T-cell (primary cell): ENCODE results near the gene YEATS2. TPM values are rescaled to one million over a fixed set of nuclear protein-coding genes. Genes with fewer than 3 reads are reported as not detected.
A peak's percentile ranks its signal among the peaks of the same experiment; 100 is the strongest.
"Not testable (repeated sequence)": the region's sequence is repeated elsewhere in the genome, so short reads cannot be mapped to it uniquely, and the experiment has no call there.

Experiments
- ATAC-seq, 4 experiments: fragments of 200-7000 bp in 3 of 4; fragments of 150-1000 bp in 1 of 4; cut with Tn5 transposase; replicated peaks in 1 of 4; 1 replicate in 3 of 4; 2 replicates in 1 of 4; pipeline ENCODE4 v1.10.0; 2021; ENCODE audit warnings: moderate library complexity in 3 of 4, mild to moderate bottlenecking in 2 of 4, moderate number of reproducible peaks in 1 of 4
- CTCF ChIA-PET, 2 donors: fragments of 300-600 bp; sonication (Branson Sonifier 250); formaldehyde crosslinking; loops; one replicate each; lab custom pipeline; 2022; ENCODE audit warnings: antibody characterized with exemption in 2 of 2; lab: Charles Lee
- POLR2A ChIA-PET, 2 donors: fragments of 300-600 bp; sonication (Branson Sonifier 250); formaldehyde crosslinking; loops; one replicate each; lab custom pipeline; 2022; ENCODE audit warnings: antibody characterized with exemption in 2 of 2; lab: Charles Lee
- DNase-seq, 35 experiments: peaks; one replicate each; pipeline versions ENCODE4 v3.0.0 to v3.0.0-alpha.2; 2013 to 2023
- H3K27ac ChIP-seq: one replicate; pipeline ENCODE4 v1.5.1; 2013; ENCODE audit warnings: low read length
- H3K27me3 ChIP-seq, 2 experiments: replicated peaks in 1 of 2; 1 replicate in 1 of 2; 2 replicates in 1 of 2; pipeline versions ENCODE4 v1.6.1 to v1.7.0; 2013; ENCODE audit warnings: low read length in 1 of 2, mixed read lengths in 1 of 2; ENCODE audit not compliant: control insufficient read depth in 2 of 2, insufficient read depth in 2 of 2; ENCODE audit errors: extremely low read depth in 1 of 2
- H3K36me3 ChIP-seq, 2 donors: 1 replicate in 1 of 2; 2 replicates in 1 of 2; pipeline versions ENCODE4 v1.6.1 to v1.7.0; 2013; ENCODE audit warnings: low read length in 1 of 2; ENCODE audit not compliant: control insufficient read depth in 2 of 2, insufficient read depth in 1 of 2; ENCODE audit errors: extremely low read depth in 1 of 2
- H3K4me1 ChIP-seq, 2 experiments: 1 replicate in 1 of 2; 2 replicates in 1 of 2; pipeline versions ENCODE4 v1.6.1 to v1.7.0; 2013; ENCODE audit warnings: low read length in 2 of 2, mixed read lengths in 1 of 2; ENCODE audit not compliant: insufficient read depth in 2 of 2, control insufficient read depth in 1 of 2; ENCODE audit errors: extremely low read depth in 1 of 2
- H3K4me3 ChIP-seq, 2 donors: 1 replicate in 1 of 2; 2 replicates in 1 of 2; pipeline versions ENCODE4 v1.5.1 to v1.7.0; 2013; ENCODE audit warnings: mild to moderate bottlenecking in 2 of 2, low read length in 1 of 2, moderate library complexity in 1 of 2; ENCODE audit not compliant: control insufficient read depth in 1 of 2; ENCODE audit errors: extremely low read depth in 1 of 2
- H3K9me3 ChIP-seq: 2 replicates; pipeline ENCODE4 v1.7.0; 2013
- H3K27ac Mint-ChIP-seq, 2 donors: one replicate each; pipeline ENCODE4 v1.8.0; 2020 to 2021; ENCODE audit warnings: mild to moderate bottlenecking in 2 of 2, mixed read lengths in 2 of 2
- H3K27me3 Mint-ChIP-seq, 2 donors: one replicate each; pipeline ENCODE4 v1.8.0; 2021 to 2022; ENCODE audit warnings: mixed read lengths in 2 of 2
- H3K36me3 Mint-ChIP-seq: one replicate; pipeline ENCODE4 v1.8.0; 2021; ENCODE audit warnings: mixed read lengths
- H3K4me1 Mint-ChIP-seq, 3 donors: one replicate each; pipeline ENCODE4 v1.8.0; 2020 to 2022; ENCODE audit warnings: mixed read lengths in 3 of 3, mild to moderate bottlenecking in 1 of 3
- H3K4me3 Mint-ChIP-seq, 3 donors: one replicate each; pipeline ENCODE4 v1.8.0; 2020 to 2022; ENCODE audit warnings: mild to moderate bottlenecking in 3 of 3, mixed read lengths in 3 of 3, moderate library complexity in 3 of 3
- H3K9me3 Mint-ChIP-seq, 3 donors: one replicate each; pipeline ENCODE4 v1.8.0; 2020 to 2022; ENCODE audit warnings: mixed read lengths in 3 of 3
- WGBS: methylation state at CpG from one replicate; pipeline ENCODE4 v1.1.5; 2013; ENCODE audit warnings: missing lambda C conversion rate; ENCODE audit not compliant: insufficient coverage; 5-methylcytosine and 5-hydroxymethylcytosine counted together
- total RNA-seq, 35 experiments: library from RNA in 6 of 35; stranded (reverse) in 6 of 35; fragments of 120-200 nt in 1 of 35; gene quantifications; one replicate each; pipeline versions ENCODE4 v1.2.1 to v1.2.4 and lab custom pipeline; 2013 to 2026

The YEATS2 gene
- total RNA-seq, 5 donors from 2014 or later (not counting 1 experiment from before 2014, with no cell fraction given), result 23.8 to 26.2 (median 25.2) TPM

GRCh38 chr3:183699238-183699947, 1.8 kb downstream of the YEATS2 start:
- ChIA-PET CTCF (no interaction called here), POLR2A (no interaction called here)
- peak overlapping the region in 1 of 2 donors; percentile 96 for H3K4me3 ChIP-seq
- peaks cover 10 to 21% of the 10 kb centered on the region in 2 experiments for H3K4me1 ChIP-seq
- Mint-ChIP-seq H3K9me3 (no peaks in the 10 kb centered on the region), H3K4me1 (peaks cover 47 to 56% (median 49%) of the 10 kb centered on the region in 3 donors), H3K27ac (peak overlapping the region; percentile 72 to 94), H3K27me3 (no peaks in the 10 kb centered on the region), H3K4me3 (peak overlapping the region; percentile 67 to 96 (median 94)), H3K36me3 (peaks cover 7% of the 10 kb centered on the region)
- ATAC-seq (no peak), DNase-seq (no peak)
- 56% methylated on average over 8 of the region's 13 CpGs for WGBS
- no peaks in the 10 kb centered on the region for H3K9me3 ChIP-seq
- peak overlapping the region; percentile 44 for H3K27ac ChIP-seq
- H3K36me3 ChIP-seq, result peaks cover 0 to 4% of the 10 kb centered on the region in 2 donors
- H3K27me3 ChIP-seq, result no peaks in the 10 kb centered on the region

DNA sequence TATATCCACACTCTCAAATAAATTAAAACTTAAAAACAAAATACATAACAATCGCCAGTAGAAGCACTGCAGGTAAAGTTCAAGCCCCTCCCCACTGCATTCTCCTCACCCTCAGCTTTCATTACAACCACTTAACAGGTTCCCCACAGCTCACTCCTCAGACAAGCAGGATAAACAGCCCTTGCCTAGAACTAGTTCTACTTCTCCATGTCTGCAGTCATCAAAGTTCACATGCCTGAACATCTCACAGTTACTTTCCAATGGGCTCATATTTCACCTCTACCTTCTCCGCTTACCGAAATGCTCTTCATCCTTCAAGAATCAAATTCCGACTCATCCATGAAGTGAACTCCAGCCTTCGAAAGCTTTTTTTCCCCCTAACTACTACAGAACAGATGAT, 4.1 kb downstream of the YEATS2 start:
- Histone ChIP-seq H3K27me3 (no peaks in the 10 kb centered on the region), H3K9me3 (no peaks in the 10 kb centered on the region), H3K4me1 (peaks cover 10 to 20% of the 10 kb centered on the region in 2 experiments), H3K4me3 (no peak overlapping the region), H3K27ac (no peak overlapping the region), H3K36me3 (peaks cover 0 to 4% of the 10 kb centered on the region in 2 donors)
- DNase-seq, result no peak
- no peaks in the 10 kb centered on the region for H3K9me3 Mint-ChIP-seq
- H3K27me3 Mint-ChIP-seq, result no peaks in the 10 kb centered on the region
- peaks cover 11% of the 10 kb centered on the region for H3K36me3 Mint-ChIP-seq
- no peak overlapping the region for H3K4me3 Mint-ChIP-seq
- ChIA-PET POLR2A (no interaction called here), CTCF (no interaction called here)
- H3K4me1 Mint-ChIP-seq, result peaks cover 53 to 67% (median 63%) of the 10 kb centered on the region in 3 donors
- ATAC-seq, result no peak
- WGBS, result 100% methylated on average over 5 of the region's 5 CpGs
- H3K27ac Mint-ChIP-seq, result no peak overlapping the region

- H3K4me3 Mint-ChIP-seq, ATAC-seq, H3K27ac ChIP-seq, H3K27me3 ChIP-seq, H3K36me3 ChIP-seq, H3K9me3 Mint-ChIP-seq, H3K27me3 Mint-ChIP-seq, H3K4me3 ChIP-seq, H3K9me3 ChIP-seq, DNase-seq, H3K4me1 ChIP-seq: not testable (repeated sequence)
- H3K4me1 Mint-ChIP-seq, result peaks cover 46 to 58% (median 55%) of the 10 kb centered on the region in 3 donors
- peak overlapping the region in 1 of 2 donors; percentile 1 for H3K27ac Mint-ChIP-seq
- POLR2A ChIA-PET, result interaction anchor here (0.6 to 0.7 kb wide), 3 partner anchors 44 to 248 kb away, joined by 3 to 4 read pairs (median 3); no protein-coding TSS in a partner anchor
- WGBS, result 80% methylated on average over 1 of the region's 6 CpGs
- CTCF ChIA-PET, result interaction anchor here in 1 of 2 donors (0.6 kb wide), 1 partner anchor 168 kb away, joined by 3 read pairs; no protein-coding TSS in a partner anchor
- peaks cover 11% of the 10 kb centered on the region for H3K36me3 Mint-ChIP-seq
These were observed 6.3 kb downstream of the YEATS2 start for GRCh38 chr3:183703892-183704291.

DNA sequence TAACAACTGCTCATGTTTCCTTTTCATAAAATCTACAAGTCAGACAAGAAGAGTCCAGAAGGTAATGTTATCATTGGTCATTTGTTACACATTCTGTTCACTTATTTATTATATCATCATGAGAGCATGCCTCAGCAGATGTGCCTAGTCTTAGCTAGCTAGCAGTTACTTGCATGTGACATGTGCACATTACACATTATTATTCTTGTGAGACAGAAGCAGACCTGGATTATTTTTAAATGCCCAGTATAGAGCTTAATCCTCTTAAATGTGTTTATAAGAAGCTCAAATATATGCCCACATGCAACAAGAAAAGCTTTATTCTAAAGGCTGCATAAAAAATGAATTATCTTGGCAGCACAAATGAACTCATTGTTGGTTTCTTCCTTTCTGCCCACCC, 12.6 kb downstream of the YEATS2 start:
- CTCF ChIA-PET, result interaction anchor here in 1 of 2 donors (0.7 kb wide), 1 partner anchor 41 kb away, joined by 3 read pairs; no protein-coding TSS in a partner anchor
- Mint-ChIP-seq H3K4me1 (peaks cover 15 to 18% (median 17%) of the 10 kb centered on the region in 3 donors), H3K27ac (no peak overlapping the region), H3K9me3 (no peaks in the 10 kb centered on the region), H3K4me3 (no peak overlapping the region), H3K27me3 (no peaks in the 10 kb centered on the region), H3K36me3 (peaks cover 9% of the 10 kb centered on the region)
- ATAC-seq, result no peak
- Histone ChIP-seq H3K27ac (no peak overlapping the region), H3K27me3 (no peaks in the 10 kb centered on the region), H3K9me3 (no peaks in the 10 kb centered on the region), H3K36me3 (peaks cover 0 to 3% of the 10 kb centered on the region in 2 donors), H3K4me3 (no peak overlapping the region), H3K4me1 (no peaks in the 10 kb centered on the region)
- POLR2A ChIA-PET, result no interaction called here
- DNase-seq, result no peak

DNA sequence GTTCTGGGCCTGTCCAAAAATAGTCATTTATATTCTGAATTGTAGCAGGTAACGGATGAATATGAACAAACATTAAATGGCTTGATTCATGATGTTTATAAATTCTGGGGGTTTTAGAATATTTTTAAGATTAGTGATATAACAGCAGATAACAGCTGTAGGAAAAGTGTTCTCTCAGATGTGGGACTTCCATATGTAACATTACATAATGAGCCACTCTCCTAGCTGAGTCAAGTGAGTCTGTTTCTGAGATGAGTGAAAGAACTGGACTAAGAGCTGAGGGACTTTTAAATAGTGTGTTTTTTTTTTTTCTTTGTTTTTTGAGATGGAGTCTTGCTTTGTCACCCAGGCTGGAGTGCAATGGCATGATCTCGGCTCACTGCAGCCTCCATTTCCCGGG, 13.9 kb downstream of the YEATS2 start:
- WGBS, result 100% methylated on average over 2 of the region's 3 CpGs
- DNase-seq (no peak), ATAC-seq (no peak)
- Histone ChIP-seq H3K27ac (no peak overlapping the region), H3K4me1 (no peaks in the 10 kb centered on the region), H3K4me3 (no peak overlapping the region), H3K9me3 (no peaks in the 10 kb centered on the region), H3K27me3 (no peaks in the 10 kb centered on the region), H3K36me3 (peaks cover 0 to 9% of the 10 kb centered on the region in 2 donors)
- Mint-ChIP-seq H3K9me3 (no peaks in the 10 kb centered on the region), H3K27ac (no peak overlapping the region), H3K36me3 (peaks cover 10% of the 10 kb centered on the region), H3K4me3 (no peak overlapping the region), H3K27me3 (no peaks in the 10 kb centered on the region), H3K4me1 (peaks cover 5 to 11% (median 7%) of the 10 kb centered on the region in 3 donors)
- ChIA-PET CTCF (interaction anchor here in 1 of 2 donors (0.7 kb wide), 1 partner anchor 121 kb away, joined by 9 read pairs; no protein-coding TSS in a partner anchor), POLR2A (no interaction called here)

GRCh38 chr3:183714622-183715021, 17.0 kb downstream of the YEATS2 start:
- H3K27ac Mint-ChIP-seq, result no peak overlapping the region
- ATAC-seq, result no peak
- no peaks in the 10 kb centered on the region for H3K9me3 ChIP-seq
- H3K36me3 Mint-ChIP-seq, result peaks cover 27% of the 10 kb centered on the region
- no peaks in the 10 kb centered on the region for H3K27me3 Mint-ChIP-seq
- ChIA-PET CTCF (no interaction called here), POLR2A (no interaction called here)
- H3K4me3 ChIP-seq, result no peak overlapping the region
- H3K4me3 Mint-ChIP-seq, result no peak overlapping the region
- H3K4me1 Mint-ChIP-seq, result peaks cover 0 to 8% (median 5%) of the 10 kb centered on the region in 3 donors
- DNase-seq, result no peak
- no peaks in the 10 kb centered on the region for H3K9me3 Mint-ChIP-seq
- H3K36me3 ChIP-seq, result peaks cover 6 to 28% of the 10 kb centered on the region in 2 donors
- H3K27me3 ChIP-seq, result no peaks in the 10 kb centered on the region
- H3K27ac ChIP-seq, result no peak overlapping the region
- no peaks in the 10 kb centered on the region for H3K4me1 ChIP-seq
